WERI-Rb-1 (cell line): ENCODE measurements around the gene SNX1.
"Not testable (repeated sequence)": the region's sequence is repeated elsewhere in the genome, so short reads cannot be mapped to it uniquely, and the experiment has no call there.

Source experiments
- DNase-seq: peaks from one replicate; pipeline ENCODE4 v3.0.0-alpha.2; 2020
- H3K27ac ChIP-seq: fragments of 250-450 bp; sonication (Bioruptor Pico); 2 replicates; pipeline ENCODE4 v1.5.1; 2020; ENCODE audit warnings: mild to moderate bottlenecking, moderate library complexity
- H3K27me3 ChIP-seq: fragments of 250-450 bp; sonication (Bioruptor Pico); 2 replicates; pipeline ENCODE4 v1.5.1; 2021; ENCODE audit warnings: mild to moderate bottlenecking, low read depth, moderate library complexity; ENCODE audit not compliant: insufficient read depth, severe bottlenecking
- H3K36me3 ChIP-seq: fragments of 250-450 bp; sonication (Bioruptor Pico); 2 replicates; pipeline ENCODE4 v1.5.1; 2020; ENCODE audit warnings: mild to moderate bottlenecking, moderate library complexity
- H3K4me3 ChIP-seq: 2 replicates; pipeline ENCODE4 v1.5.1; 2011; ENCODE audit warnings: low read depth, mild to moderate bottlenecking, control low read depth, low read length
- H3K9me3 ChIP-seq: fragments of 250-450 bp; sonication (Bioruptor Pico); 2 replicates; pipeline ENCODE4 v1.5.1; 2021; ENCODE audit warnings: mild to moderate bottlenecking, moderate library complexity; ENCODE audit not compliant: severe bottlenecking
- TF ChIP-seq, protein P1 (sequence below): IDR thresholded peaks from 2 replicates; pipeline ENCODE4 v1.5.1; 2011; ENCODE audit warnings: low read depth, mild to moderate bottlenecking, control low read depth, inconsistent platforms, low read length

SNX1 gene

DNA sequence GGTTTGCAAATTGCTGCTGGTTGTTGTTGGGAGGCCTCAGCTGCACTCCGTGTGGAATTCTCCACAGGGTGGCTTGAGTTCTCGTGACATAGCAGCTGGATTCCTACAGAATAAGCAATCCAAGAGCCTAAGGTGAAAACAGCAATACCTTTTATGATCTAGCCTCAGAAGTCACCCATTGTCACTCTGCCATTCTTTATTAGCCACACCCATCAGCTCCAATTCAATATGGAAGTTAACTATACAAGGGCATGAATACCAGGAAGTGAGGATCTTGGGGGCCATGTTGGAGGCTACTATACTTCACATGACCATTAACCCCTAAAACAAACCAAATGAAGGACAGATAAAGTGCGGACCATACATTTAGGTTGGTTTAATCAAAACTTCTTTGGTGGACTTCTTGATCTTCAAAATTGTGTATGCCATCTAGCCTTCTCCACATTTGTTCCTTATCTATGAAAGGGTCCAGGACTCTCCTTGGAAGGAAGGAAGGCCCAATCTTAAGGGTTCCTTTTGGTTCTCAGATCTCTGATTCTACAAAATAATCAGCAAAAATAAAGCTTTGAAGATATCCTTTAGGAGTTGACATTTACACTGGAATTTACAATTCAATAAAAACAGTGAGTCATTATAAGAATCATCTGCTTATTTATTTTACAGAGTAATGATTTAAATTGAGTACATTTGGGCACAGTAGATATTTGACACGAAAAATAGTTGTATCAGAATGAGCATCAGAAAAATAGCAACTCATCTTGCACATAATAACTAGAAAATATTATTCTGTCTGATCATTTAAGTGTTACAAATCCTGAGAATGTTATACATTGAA is 23.6 kb upstream of the SNX1 start:
- H3K27me3 ChIP-seq = no peaks in the 10 kb centered on the region
- H3K27ac ChIP-seq = no peak overlapping the region
- TF ChIP-seq, protein P1, sequence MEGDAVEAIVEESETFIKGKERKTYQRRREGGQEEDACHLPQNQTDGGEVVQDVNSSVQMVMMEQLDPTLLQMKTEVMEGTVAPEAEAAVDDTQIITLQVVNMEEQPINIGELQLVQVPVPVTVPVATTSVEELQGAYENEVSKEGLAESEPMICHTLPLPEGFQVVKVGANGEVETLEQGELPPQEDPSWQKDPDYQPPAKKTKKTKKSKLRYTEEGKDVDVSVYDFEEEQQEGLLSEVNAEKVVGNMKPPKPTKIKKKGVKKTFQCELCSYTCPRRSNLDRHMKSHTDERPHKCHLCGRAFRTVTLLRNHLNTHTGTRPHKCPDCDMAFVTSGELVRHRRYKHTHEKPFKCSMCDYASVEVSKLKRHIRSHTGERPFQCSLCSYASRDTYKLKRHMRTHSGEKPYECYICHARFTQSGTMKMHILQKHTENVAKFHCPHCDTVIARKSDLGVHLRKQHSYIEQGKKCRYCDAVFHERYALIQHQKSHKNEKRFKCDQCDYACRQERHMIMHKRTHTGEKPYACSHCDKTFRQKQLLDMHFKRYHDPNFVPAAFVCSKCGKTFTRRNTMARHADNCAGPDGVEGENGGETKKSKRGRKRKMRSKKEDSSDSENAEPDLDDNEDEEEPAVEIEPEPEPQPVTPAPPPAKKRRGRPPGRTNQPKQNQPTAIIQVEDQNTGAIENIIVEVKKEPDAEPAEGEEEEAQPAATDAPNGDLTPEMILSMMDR = no peak
- H3K36me3 ChIP-seq = peaks cover 16% of the 10 kb centered on the region
- no peak overlapping the region for H3K4me3 ChIP-seq
- H3K9me3 ChIP-seq = no peaks in the 10 kb centered on the region
- no peak for DNase-seq

DNA sequence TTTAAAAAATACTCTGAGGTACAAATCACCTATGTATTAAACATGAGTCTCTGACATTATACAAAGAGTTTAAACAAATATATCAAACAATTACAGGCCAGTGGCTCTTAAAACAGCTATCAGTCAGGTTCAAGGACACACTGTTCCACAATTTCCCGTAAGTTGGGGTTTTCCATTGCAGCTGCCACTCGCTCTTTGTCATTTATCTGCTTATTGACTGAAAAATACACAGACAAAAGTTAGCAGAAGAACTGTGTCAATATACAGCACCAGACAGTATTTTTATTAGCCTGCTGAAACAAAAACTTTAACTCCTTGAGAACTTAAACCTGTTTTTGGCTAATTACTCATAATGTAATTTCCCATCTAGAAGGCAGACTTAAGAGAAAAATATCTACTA is 23.0 kb upstream of the SNX1 start:
- H3K9me3 ChIP-seq = no peaks in the 10 kb centered on the region
- DNase-seq = no peak
- no peak overlapping the region for H3K4me3 ChIP-seq
- H3K27ac ChIP-seq = no peak overlapping the region
- peaks cover 16% of the 10 kb centered on the region for H3K36me3 ChIP-seq
- H3K27me3 ChIP-seq = no peaks in the 10 kb centered on the region
- TF ChIP-seq, protein P1 = no peak

DNA sequence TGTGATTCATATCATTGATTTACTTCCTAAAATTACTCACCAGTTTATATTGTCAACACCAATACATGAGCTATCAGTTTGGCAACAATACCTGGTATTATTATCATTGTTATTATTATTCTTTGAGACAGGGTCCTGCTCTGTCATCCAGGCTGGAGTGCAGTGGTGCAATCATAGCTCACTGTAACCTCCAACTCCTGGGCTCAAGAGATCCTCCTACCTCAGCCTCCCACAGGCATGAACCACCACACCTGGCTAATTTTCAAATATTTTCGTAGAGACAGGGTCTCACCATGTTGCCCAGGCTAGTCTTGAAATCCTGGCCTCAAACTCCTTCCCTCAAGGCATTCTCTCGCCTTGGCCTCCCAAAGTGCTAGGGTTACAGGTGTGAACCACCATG is 22.3 kb upstream of the SNX1 start:
- not testable (repeated sequence) for H3K27me3 ChIP-seq, H3K4me3 ChIP-seq, H3K9me3 ChIP-seq, H3K27ac ChIP-seq, DNase-seq
- peaks cover 16% of the 10 kb centered on the region for H3K36me3 ChIP-seq

DNA sequence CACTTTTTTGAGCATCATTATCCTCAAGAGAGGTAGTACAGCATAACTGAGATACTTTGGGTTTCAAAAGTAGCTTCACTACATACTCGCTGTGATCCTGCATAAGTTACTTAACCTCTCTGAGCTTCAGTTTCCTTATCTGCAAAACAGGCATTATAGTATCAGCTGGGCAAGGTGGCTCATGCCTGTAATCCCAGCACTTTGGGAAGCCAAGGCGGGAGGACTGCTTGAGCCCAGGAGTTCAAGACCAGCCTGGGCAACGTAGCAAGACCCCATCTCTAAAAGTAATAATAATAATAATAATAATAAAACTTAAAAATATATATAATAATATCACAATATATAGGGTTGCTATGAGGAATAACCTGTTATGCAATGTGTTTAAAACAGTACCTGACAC is 13.0 kb upstream of the SNX1 start:
- H3K27me3 ChIP-seq = no peaks in the 10 kb centered on the region
- TF ChIP-seq, protein P1 = no peak
- no peak for DNase-seq

DNA sequence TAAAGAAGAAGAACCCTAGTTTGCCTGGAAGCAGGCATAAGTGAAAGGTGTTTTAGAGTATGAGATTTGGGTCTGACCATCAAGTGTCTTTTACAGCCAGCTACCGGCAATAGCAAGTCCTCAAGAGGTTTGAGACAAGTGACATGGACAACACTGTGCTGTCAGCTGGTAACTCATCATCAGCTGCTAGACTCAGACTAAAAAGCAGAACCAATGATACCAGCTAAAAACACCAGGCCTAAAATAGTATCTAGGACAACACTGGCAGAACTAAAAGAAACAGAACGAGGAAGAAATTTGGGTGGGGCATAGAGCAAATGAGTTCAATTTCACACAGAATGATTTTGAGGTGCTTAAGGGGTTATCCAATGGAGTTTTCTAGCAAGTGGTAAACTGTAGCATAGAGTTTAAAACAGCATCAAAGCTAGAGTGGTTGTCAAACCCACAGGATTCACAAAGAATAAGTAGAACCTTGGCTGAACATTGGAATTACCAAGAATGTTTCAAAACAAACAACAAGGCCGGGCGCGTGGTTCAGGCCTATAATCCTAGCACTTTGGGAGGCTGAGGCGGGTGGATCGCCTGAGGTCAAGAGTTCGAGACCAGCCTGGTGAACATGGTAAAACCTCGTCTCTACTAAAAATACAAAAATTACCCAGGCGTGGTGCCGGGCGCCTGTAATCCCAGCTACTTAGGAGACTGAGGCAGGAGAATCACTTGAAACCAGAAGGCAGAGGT is 6.1 kb upstream of the SNX1 start:
- Histone ChIP-seq H3K4me3 (no peak overlapping the region), H3K27ac (no peak overlapping the region), H3K36me3 (peaks cover 28% of the 10 kb centered on the region), H3K27me3 (no peaks in the 10 kb centered on the region), H3K9me3 (no peaks in the 10 kb centered on the region)
- TF ChIP-seq, protein P1 = no peak
- DNase-seq = no peak

More for the DNA sequence above, 13.0 kb upstream of the SNX1 start:
- Histone ChIP-seq H3K36me3 (peaks cover 35% of the 10 kb centered on the region), H3K27ac (no peak overlapping the region), H3K4me3 (no peak overlapping the region), H3K9me3 (no peaks in the 10 kb centered on the region)

DNA sequence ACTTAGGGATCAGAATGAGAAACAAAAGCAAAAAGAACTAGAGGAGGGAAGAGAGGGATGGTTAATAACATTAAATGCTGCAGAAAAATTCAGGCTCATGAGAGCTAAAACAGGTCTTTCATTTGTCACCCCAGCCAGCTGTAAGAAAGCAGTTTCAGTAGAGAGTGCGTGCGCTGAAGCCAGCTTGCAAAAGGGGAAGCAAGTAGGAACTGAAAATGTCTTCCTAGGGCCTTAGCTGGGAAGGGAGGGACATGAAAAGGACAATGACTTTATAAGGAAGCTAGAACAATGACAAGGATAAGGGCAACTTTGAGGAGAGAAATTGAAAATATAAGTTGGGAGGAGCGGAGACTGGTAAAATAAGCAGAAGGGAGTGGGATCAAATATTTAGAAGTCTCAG is 5.3 kb upstream of the SNX1 start:
- TF ChIP-seq, protein P1 = no peak
- H3K9me3 ChIP-seq = no peaks in the 10 kb centered on the region
- no peak overlapping the region for H3K4me3 ChIP-seq
- H3K27ac ChIP-seq = no peak overlapping the region
- H3K27me3 ChIP-seq = no peaks in the 10 kb centered on the region
- peaks cover 28% of the 10 kb centered on the region for H3K36me3 ChIP-seq
- DNase-seq = no peak
